Stomach (tissue), 9 donors: ENCODE data around the gene ESYT2. TPM values are rescaled to one million over a fixed set of nuclear protein-coding genes. Genes with fewer than 3 reads are reported as not detected.

Experiments used
- DNase-seq, 2 donors: peaks; one replicate each; pipeline versions ENCODE4 v3.0.0 to v3.0.0-alpha.2; 2013 to 2019
- H3K27ac ChIP-seq, 5 donors: fragments of 200-600 bp in 4 of 5; sonication (generic) in 4 of 5; one replicate each; pipeline ENCODE4 v1.5.1; 2013 to 2019; ENCODE audit warnings: mild to moderate bottlenecking in 1 of 5, moderate library complexity in 1 of 5
- H3K27me3 ChIP-seq, 3 donors: fragments of 200-600 bp; sonication (generic); one replicate each; pipeline ENCODE4 v1.5.1; 2017 to 2019; ENCODE audit warnings: mixed run types in 1 of 3
- H3K36me3 ChIP-seq, 4 donors: fragments of 200-600 bp; sonication (generic); 1 replicate in 3 of 4; 2 replicates in 1 of 4; pipeline ENCODE4 v1.5.1; 2016 to 2019
- H3K4me1 ChIP-seq, 4 donors: fragments of 200-600 bp; sonication (generic); one replicate each; pipeline ENCODE4 v1.5.1; 2016 to 2019
- H3K4me3 ChIP-seq, 4 donors: fragments of 200-600 bp; sonication (generic) in 3 of 4; one replicate each; pipeline ENCODE4 v1.5.1; 2016 to 2019; ENCODE audit warnings: mild to moderate bottlenecking in 1 of 4
- H3K9me3 ChIP-seq, 4 donors: fragments of 200-600 bp; sonication (generic); one replicate each; pipeline ENCODE4 v1.5.1; 2016 to 2019
- EP300 ChIP-seq: sonication (generic); formaldehyde crosslinking; IDR thresholded peaks from one replicate; pipeline ENCODE4 v1.6.1; 2017; ENCODE audit warnings: antibody characterized with exemption
- POLR2A ChIP-seq, 4 donors: fragments of 450-650 bp; IDR thresholded peaks; one replicate each; pipeline ENCODE4 v1.6.1; 2016; ENCODE audit warnings: antibody characterized with exemption in 4 of 4, control low read depth in 2 of 4, mild to moderate bottlenecking in 1 of 4, moderate library complexity in 1 of 4
- POLR2AphosphoS5 ChIP-seq, 3 donors: sonication (generic); formaldehyde crosslinking; IDR thresholded peaks; one replicate each; pipeline ENCODE4 v1.6.1; 2016; ENCODE audit warnings: antibody characterized with exemption in 3 of 3
- WGBS, 5 donors: extraction: QIAGEN DNeasy Blood & Tissue Kit in 3 of 5; methylation state at CpG; one replicate each; pipeline versions ENCODE4 v1.1.5 to v1.1.7; 2013 to 2018; 5-methylcytosine and 5-hydroxymethylcytosine counted together
- intact Hi-C: fragments of 100-400 bp; cut with DNase I; formaldehyde crosslinking; loops from one replicate; pipeline ENCODE4 v1.15.1; 2023; ENCODE audit warnings: low total_unique reads
- polyA plus RNA-seq, 3 donors: library from polyadenylated mRNA; stranded (reverse); fragments of 200-250 nt; gene quantifications; one replicate each; pipeline ENCODE4 v1.2.3, GENCODE V29; 2013
- total RNA-seq, 5 donors: library from RNA; depleted of rRNA; stranded (reverse); fragments of >200 nt; gene quantifications; one replicate each; pipeline versions ENCODE4 v1.1.0 to v1.2.3, GENCODE V29; 2014 to 2016
- TF ChIP-seq, protein P1 (sequence below), 7 experiments: fragments of 450-650 bp in 4 of 7; fragments of 200-600 bp in 3 of 7; sonication (generic) in 3 of 7; IDR thresholded peaks; one replicate each; pipeline ENCODE4 v1.5.1; 2016 to 2019; ENCODE audit warnings: antibody characterized with exemption in 7 of 7, control low read depth in 2 of 7, mild to moderate bottlenecking in 1 of 7
- donor health status: healthy with polysubstance abuse.
- donor health status: Bipolar disorder and iron deficiency.
- donor health status: healthy.

ESYT2 gene
- total and polyA plus RNA-seq, 8 donors = 7.6 to 137 (median 36.9) TPM

DNA sequence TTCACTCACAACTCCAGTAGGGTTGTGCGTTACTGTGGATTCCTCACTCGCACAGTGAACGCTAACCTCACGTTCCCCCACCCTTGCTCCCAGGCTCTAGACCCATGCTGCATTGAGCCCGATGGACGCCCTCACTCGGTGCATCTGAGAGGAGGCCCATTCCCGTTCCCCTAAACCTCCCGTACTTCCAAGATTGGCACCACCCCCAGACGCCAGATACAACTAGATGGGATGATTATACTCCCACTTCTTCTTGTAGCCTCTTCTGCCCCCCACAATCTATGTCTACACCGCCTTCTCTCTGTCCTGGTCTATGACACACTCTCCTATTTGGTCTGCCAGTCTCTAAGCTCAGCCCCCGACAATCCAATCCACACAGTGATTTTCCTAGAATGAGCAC, 67.4 kb downstream of the ESYT2 start:
- H3K36me3 ChIP-seq = peaks cover 36 to 94% (median 93%) of the 10 kb centered on the region in 4 donors
- intact Hi-C loops = no loop called here

GRCh38 chr7:158760936-158761335, 68.4 kb downstream of the ESYT2 start:
- Histone ChIP-seq H3K9me3 (no peaks in the 10 kb centered on the region), H3K27me3 (no peaks in the 10 kb centered on the region), H3K27ac (no peak overlapping the region), H3K36me3 (peaks cover 36 to 94% (median 93%) of the 10 kb centered on the region in 4 donors), H3K4me1 (no peaks in the 10 kb centered on the region), H3K4me3 (no peak overlapping the region)
- no peak for DNase-seq
- TF ChIP-seq, protein P1, sequence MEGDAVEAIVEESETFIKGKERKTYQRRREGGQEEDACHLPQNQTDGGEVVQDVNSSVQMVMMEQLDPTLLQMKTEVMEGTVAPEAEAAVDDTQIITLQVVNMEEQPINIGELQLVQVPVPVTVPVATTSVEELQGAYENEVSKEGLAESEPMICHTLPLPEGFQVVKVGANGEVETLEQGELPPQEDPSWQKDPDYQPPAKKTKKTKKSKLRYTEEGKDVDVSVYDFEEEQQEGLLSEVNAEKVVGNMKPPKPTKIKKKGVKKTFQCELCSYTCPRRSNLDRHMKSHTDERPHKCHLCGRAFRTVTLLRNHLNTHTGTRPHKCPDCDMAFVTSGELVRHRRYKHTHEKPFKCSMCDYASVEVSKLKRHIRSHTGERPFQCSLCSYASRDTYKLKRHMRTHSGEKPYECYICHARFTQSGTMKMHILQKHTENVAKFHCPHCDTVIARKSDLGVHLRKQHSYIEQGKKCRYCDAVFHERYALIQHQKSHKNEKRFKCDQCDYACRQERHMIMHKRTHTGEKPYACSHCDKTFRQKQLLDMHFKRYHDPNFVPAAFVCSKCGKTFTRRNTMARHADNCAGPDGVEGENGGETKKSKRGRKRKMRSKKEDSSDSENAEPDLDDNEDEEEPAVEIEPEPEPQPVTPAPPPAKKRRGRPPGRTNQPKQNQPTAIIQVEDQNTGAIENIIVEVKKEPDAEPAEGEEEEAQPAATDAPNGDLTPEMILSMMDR (IDR thresholded peaks at IDR 0.05) = peak in 1 of 7 experiments; percentile 7
- TF ChIP-seq POLR2AphosphoS5 (IDR thresholded peaks at IDR 0.05) (no peak), POLR2A (IDR thresholded peaks at IDR 0.05) (no peak), EP300 (no peak)
- intact Hi-C loops = no loop called here
- WGBS, 5 donors = 79 to 85% (median 80%) methylated on average over 8 of the region's 8 CpGs

More for the DNA sequence above, 67.4 kb downstream of the ESYT2 start:
- Histone ChIP-seq H3K4me3 (no peak overlapping the region), H3K9me3 (no peaks in the 10 kb centered on the region), H3K27ac (no peak overlapping the region), H3K27me3 (no peaks in the 10 kb centered on the region), H3K4me1 (no peaks in the 10 kb centered on the region)
- WGBS, 5 donors = 91 to 97% (median 95%) methylated on average over 12 of the region's 12 CpGs
- no peak for DNase-seq
- TF ChIP-seq POLR2AphosphoS5 (IDR thresholded peaks at IDR 0.05) (no peak), EP300 (no peak)

DNA sequence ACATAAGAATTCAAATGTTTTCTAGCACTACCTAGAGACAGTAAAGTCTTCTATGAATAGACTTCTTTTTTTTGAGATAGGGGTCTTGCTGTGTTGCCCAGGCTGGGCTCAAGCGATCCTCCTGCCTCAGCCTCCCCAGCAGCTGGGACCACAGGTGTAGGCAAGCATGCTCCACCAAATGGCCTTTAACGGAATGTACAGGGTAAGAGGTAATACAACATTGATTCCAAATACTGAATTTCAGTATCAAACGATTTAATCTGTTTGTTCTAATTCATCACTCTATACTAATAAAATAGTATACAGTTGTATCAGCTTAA, 68.9 kb downstream of the ESYT2 start:
- no peak overlapping the region for H3K4me3 ChIP-seq
- H3K36me3 ChIP-seq = peaks cover 36 to 94% (median 93%) of the 10 kb centered on the region in 4 donors
- WGBS, 5 donors = 89 to 97% (median 93%) methylated on average over 3 of the region's 3 CpGs
- H3K27me3 ChIP-seq = no peaks in the 10 kb centered on the region
- H3K4me1 ChIP-seq = no peaks in the 10 kb centered on the region
- no peak for TF ChIP-seq POLR2AphosphoS5 (IDR thresholded peaks at IDR 0.05)
- TF ChIP-seq EP300 = no peak
- TF ChIP-seq, protein P1 (IDR thresholded peaks at IDR 0.05) = no peak
- no peaks in the 10 kb centered on the region for H3K9me3 ChIP-seq
- intact Hi-C loops = no loop called here
- no peak overlapping the region for H3K27ac ChIP-seq
- DNase-seq = no peak

DNA sequence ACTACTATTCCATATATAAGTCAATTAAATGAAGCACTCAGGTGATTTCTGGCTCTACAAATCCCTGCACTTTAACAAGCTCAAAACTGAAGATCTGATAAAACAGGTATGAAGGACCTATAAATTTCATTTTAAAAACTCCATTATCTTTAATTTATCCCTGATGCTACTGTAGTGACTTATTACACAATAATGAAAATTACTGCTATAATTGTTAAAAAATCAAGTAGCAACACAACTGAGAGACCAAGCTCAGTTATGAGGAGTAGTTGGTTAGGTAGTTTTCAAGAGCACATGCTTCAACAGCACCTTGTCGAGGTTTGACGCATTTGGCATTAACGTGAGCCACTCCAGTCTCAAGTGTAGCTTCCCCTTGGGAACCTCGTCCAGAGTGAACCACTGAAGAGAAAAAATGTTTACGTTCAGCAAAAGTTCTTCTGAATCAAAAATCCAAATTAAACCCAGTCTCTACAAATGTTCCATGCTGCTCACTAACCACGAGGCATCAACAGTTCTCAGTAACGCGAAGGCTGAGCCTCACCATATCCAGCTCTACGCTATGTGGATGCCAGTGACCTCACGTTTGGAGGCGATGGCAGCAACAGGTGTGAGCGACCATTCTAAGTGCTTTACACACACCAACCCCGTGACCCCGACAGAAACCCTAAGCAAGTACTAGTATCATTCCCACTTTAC, 69.4 kb downstream of the ESYT2 start:
- H3K27me3 ChIP-seq = no peaks in the 10 kb centered on the region
- H3K9me3 ChIP-seq = no peaks in the 10 kb centered on the region
- H3K4me1 ChIP-seq = no peaks in the 10 kb centered on the region
- H3K27ac ChIP-seq = no peak overlapping the region
- H3K36me3 ChIP-seq = peaks cover 34 to 94% (median 93%) of the 10 kb centered on the region in 4 donors
- DNase-seq = no peak
- no peak for TF ChIP-seq POLR2A (IDR thresholded peaks at IDR 0.05)
- TF ChIP-seq, protein P1 (IDR thresholded peaks at IDR 0.05) = no peak
- TF ChIP-seq POLR2AphosphoS5 (IDR thresholded peaks at IDR 0.05) = no peak
- TF ChIP-seq EP300 = no peak
- WGBS, 5 donors = 91 to 96% (median 95%) methylated on average over 14 of the region's 14 CpGs
- no peak overlapping the region for H3K4me3 ChIP-seq
- intact Hi-C loops = no loop called here

DNA sequence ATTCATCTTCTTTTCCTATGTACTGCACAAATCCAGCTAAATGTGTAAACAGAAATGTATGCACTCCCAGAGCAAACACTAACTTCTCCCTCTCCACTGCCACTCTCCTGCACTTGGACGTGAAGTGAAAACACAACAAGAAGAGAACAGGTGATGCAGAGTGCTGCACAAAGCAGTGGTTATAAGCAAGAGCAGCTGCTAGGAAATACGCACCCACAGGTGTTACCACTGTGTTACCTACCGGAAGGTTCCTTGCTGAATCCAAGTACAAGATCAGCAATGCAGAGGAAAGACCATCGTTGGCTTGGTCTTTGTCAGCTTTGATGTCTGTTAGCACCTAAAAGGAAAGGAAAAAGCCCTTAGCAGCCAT, 70.1 kb downstream of the ESYT2 start:
- no peak for DNase-seq
- H3K4me1 ChIP-seq = no peaks in the 10 kb centered on the region
- whole genome bisulfite sequencing, 5 donors = 86 to 96% (median 88%) methylated on average over 4 of the region's 4 CpGs
- H3K27ac ChIP-seq = no peak overlapping the region
- H3K27me3 ChIP-seq = no peaks in the 10 kb centered on the region
- H3K4me3 ChIP-seq = no peak overlapping the region
- TF ChIP-seq EP300 (no peak), POLR2A (IDR thresholded peaks at IDR 0.05) (no peak), POLR2AphosphoS5 (IDR thresholded peaks at IDR 0.05) (no peak)
- TF ChIP-seq, protein P1 (IDR thresholded peaks at IDR 0.05) = no peak
- intact Hi-C loops = no loop called here
- H3K36me3 ChIP-seq = peaks cover 30 to 94% (median 93%) of the 10 kb centered on the region in 4 donors
- H3K9me3 ChIP-seq = no peaks in the 10 kb centered on the region
